A549 (cell line): ENCODE measurements around the gene KRT71. TPM values are rescaled to one million over a fixed set of nuclear protein-coding genes. Genes with fewer than 3 reads are reported as not detected.

Source experiments
- ATAC-seq, 2 experiments: fragments of 200-7000 bp in 1 of 2; fragments of >200 bp in 1 of 2; cut with Nextera tagmentation in 1 of 2; cut with Tn5 transposase in 1 of 2; 3 replicates each; pipeline versions ENCODE4 v1.8.0 to v1.9.1; 2018 to 2020; ENCODE audit warnings: mild to moderate bottlenecking in 1 of 2, moderate library complexity in 1 of 2
- CTCF ChIA-PET: fragments of 300-600 bp; sonication (Branson Sonifier 250); formaldehyde crosslinking; extraction: SDS; loops from one replicate; lab custom pipeline; 2021; ENCODE audit warnings: antibody characterized with exemption, inconsistent platforms; lab: Yijun Ruan, JAX
- POLR2A ChIA-PET: fragments of 350-600 bp; formaldehyde crosslinking; extraction: SDS; loops from one replicate; lab custom pipeline; 2021; ENCODE audit warnings: antibody characterized with exemption, inconsistent platforms; lab: Yijun Ruan, JAX
- DNase-seq, 2 experiments: peaks; one replicate each; pipeline versions ENCODE4 v3.0.0 to v3.0.0-alpha.2; 2011 to 2016; ENCODE audit warnings: low read depth in 1 of 2, low spot score in 1 of 2
- FAIRE-seq: peaks from 2 replicates; lab custom pipeline; 2011; peaks lifted over from hg19 to GRCh38; lab: Jason Lieb, UNC
- H3K27ac ChIP-seq, 2 experiments: fragments of >200 bp; sonication (Bioruptor Twin); formaldehyde crosslinking; 3 replicates each; pipeline ENCODE4 v1.5.1; 2016 to 2017
- H3K4me1 ChIP-seq: fragments of >200 bp; sonication (Bioruptor Twin); formaldehyde crosslinking; 3 replicates; pipeline ENCODE4 v1.6.1; 2016
- H3K4me2 ChIP-seq: fragments of >200 bp; sonication (Bioruptor Twin); formaldehyde crosslinking; 3 replicates; pipeline ENCODE4 v1.6.1; 2016
- H3K4me3 ChIP-seq: fragments of >200 bp; sonication (Bioruptor Twin); formaldehyde crosslinking; 3 replicates; pipeline ENCODE4 v1.5.1; 2016
- H3K9me3 ChIP-seq: fragments of >200 bp; sonication (Bioruptor Twin); formaldehyde crosslinking; 3 replicates; pipeline ENCODE4 v1.6.1; 2016
- BCL3 ChIP-seq: fragments of >200 bp; sonication (Bioruptor Twin); formaldehyde crosslinking; IDR thresholded peaks from 3 replicates; pipeline ENCODE4 v1.6.1; 2016
- CBX2 ChIP-seq: fragments of 200-600 bp; sonication (generic); IDR thresholded peaks from 2 replicates; pipeline ENCODE4 v1.6.1; 2016; ENCODE audit warnings: low read depth, mild to moderate bottlenecking, borderline replicate concordance
- CBX8 ChIP-seq: fragments of 200-600 bp; sonication (generic); IDR thresholded peaks from 2 replicates; pipeline ENCODE4 v1.6.1; 2016
- CEBPB ChIP-seq, 2 experiments: fragments of >200 bp in 1 of 2; sonication (Bioruptor Twin) in 1 of 2; formaldehyde crosslinking in 1 of 2; IDR thresholded peaks; 2 replicates each; pipeline ENCODE4 v1.6.1; 2012 to 2016
- CHD4 ChIP-seq: fragments of 200-600 bp; sonication (generic); IDR thresholded peaks from 2 replicates; pipeline ENCODE4 v1.6.1; 2016; ENCODE audit warnings: antibody characterized with exemption, mild to moderate bottlenecking, borderline replicate concordance
- E2F6 ChIP-seq: IDR thresholded peaks from 2 replicates; pipeline ENCODE4 v1.6.1; 2012; ENCODE audit warnings: low read depth, borderline replicate concordance
- EHF ChIP-seq: fragments of 250-450 bp; sonication (Bioruptor Pico); IDR thresholded peaks from 2 replicates; pipeline ENCODE4 v1.5.0; 2020; ENCODE audit warnings: mild to moderate bottlenecking
- EP300 ChIP-seq, 2 experiments: fragments of >200 bp; sonication (Bioruptor Twin); formaldehyde crosslinking; IDR thresholded peaks; 2 replicates in 1 of 2; 3 replicates in 1 of 2; pipeline ENCODE4 v1.6.1; 2016 to 2017
- FOSB ChIP-seq: fragments of 250-450 bp; sonication (Bioruptor Pico); IDR thresholded peaks from 2 replicates; pipeline ENCODE4 v1.5.0; 2020; ENCODE audit warnings: mild to moderate bottlenecking, moderate library complexity
- FOSL2 ChIP-seq, 2 experiments: fragments of 450-650 bp in 1 of 2; fragments of >200 bp in 1 of 2; sonication (Bioruptor Twin) in 1 of 2; formaldehyde crosslinking; IDR thresholded peaks; 2 replicates each; pipeline versions ENCODE4 v1.5.0 to v1.6.1; 2016 to 2020; ENCODE audit warnings: mild to moderate bottlenecking in 1 of 2, moderate library complexity in 1 of 2
- HES2 ChIP-seq: fragments of >200 bp; sonication (Bioruptor Twin); formaldehyde crosslinking; IDR thresholded peaks from 2 replicates; pipeline ENCODE4 v1.6.1; 2016
- HMGXB4 ChIP-seq: fragments of 250-450 bp; sonication (Bioruptor Pico); IDR thresholded peaks from 2 replicates; pipeline ENCODE4 v1.5.0; 2021; ENCODE audit warnings: mild to moderate bottlenecking, moderate library complexity, borderline replicate concordance
- HOXA7 ChIP-seq: fragments of 250-450 bp; sonication (Bioruptor Pico); IDR thresholded peaks from 2 replicates; pipeline ENCODE4 v1.5.0; 2020; ENCODE audit warnings: mild to moderate bottlenecking, moderate library complexity
- HOXB5 ChIP-seq: fragments of 250-450 bp; sonication (Bioruptor Pico); IDR thresholded peaks from 2 replicates; pipeline ENCODE4 v1.5.0; 2020; ENCODE audit warnings: mild to moderate bottlenecking, moderate library complexity
- MAX ChIP-seq: IDR thresholded peaks from 2 replicates; pipeline ENCODE4 v1.6.1; 2012
- MAZ ChIP-seq: fragments of 150-350 bp; IDR thresholded peaks from 2 replicates; pipeline ENCODE4 v1.6.1; 2014; ENCODE audit warnings: antibody characterized with exemption, low read depth, low read length, borderline replicate concordance
- MYC ChIP-seq: IDR thresholded peaks from 2 replicates; pipeline ENCODE4 v1.6.1; 2012; ENCODE audit warnings: mild to moderate bottlenecking, inconsistent platforms, low read length, improper control_type of control experiment, borderline replicate concordance
- POLR2A ChIP-seq: IDR thresholded peaks from 2 replicates; pipeline ENCODE4 v1.6.1; 2012; ENCODE audit warnings: mild to moderate bottlenecking, low read length
- POLR2AphosphoS2 ChIP-seq: conservative IDR thresholded peaks from 2 replicates; pipeline ENCODE4 v1.6.1; 2012; ENCODE audit warnings: low read length, improper control_type of control experiment, inconsistent platforms
- RAD21 ChIP-seq, 2 experiments: fragments of >200 bp in 1 of 2; sonication (Bioruptor Twin) in 1 of 2; formaldehyde crosslinking in 1 of 2; IDR thresholded peaks in 1 of 2; conservative IDR thresholded peaks in 1 of 2; 2 replicates in 1 of 2; 3 replicates in 1 of 2; pipeline ENCODE4 v1.6.1; 2012 to 2018; ENCODE audit warnings: inconsistent platforms in 1 of 2
- RARB ChIP-seq: fragments of 250-450 bp; sonication (Bioruptor Pico); IDR thresholded peaks from 2 replicates; pipeline ENCODE4 v1.8.0; 2021; ENCODE audit warnings: mild to moderate bottlenecking, moderate library complexity
- RCOR1 ChIP-seq: fragments of 150-350 bp; IDR thresholded peaks from 2 replicates; pipeline ENCODE4 v1.6.1; 2014; ENCODE audit warnings: antibody characterized with exemption, low read length, low read depth
- RNF2 ChIP-seq: fragments of 200-600 bp; sonication (generic); IDR thresholded peaks from 2 replicates; pipeline ENCODE4 v1.6.1; 2016; ENCODE audit warnings: low read depth, mild to moderate bottlenecking, antibody characterized with exemption, moderate library complexity, borderline replicate concordance
- SREBF2 ChIP-seq: fragments of 450-650 bp; IDR thresholded peaks from 2 replicates; pipeline ENCODE4 v1.6.1; 2014; ENCODE audit warnings: mild to moderate bottlenecking, moderate library complexity
- TFCP2L1 ChIP-seq: fragments of 250-450 bp; sonication (Bioruptor Pico); IDR thresholded peaks from 2 replicates; pipeline ENCODE4 v1.5.0; 2021; ENCODE audit warnings: mild to moderate bottlenecking
- USF2 ChIP-seq: fragments of 450-650 bp; IDR thresholded peaks from 2 replicates; pipeline ENCODE4 v1.6.1; 2014; ENCODE audit warnings: antibody characterized with exemption
- ZNF302 ChIP-seq: fragments of 250-450 bp; sonication (Bioruptor Pico); IDR thresholded peaks from 2 replicates; pipeline ENCODE4 v1.9.0; 2021; ENCODE audit warnings: inconsistent platforms, mild to moderate bottlenecking, moderate library complexity
- ZSCAN20 ChIP-seq: fragments of 250-450 bp; sonication (Bioruptor Pico); IDR thresholded peaks from 2 replicates; pipeline ENCODE4 v1.8.0; 2022; ENCODE audit warnings: mild to moderate bottlenecking, moderate library complexity
- WGBS: methylation state at CpG from one replicate; pipeline ENCODE4 v1.1.6; 2017; ENCODE audit errors: missing lambda C conversion rate; 5-methylcytosine and 5-hydroxymethylcytosine counted together
- polyA plus RNA-seq, 4 experiments: library from polyadenylated mRNA; depleted of rRNA in 3 of 4; stranded (reverse); fragments of >200 nt; fragmentation: RNase III in 1 of 4; extraction: RNeasy Plus Mini Kit Qiagen cat#74134 plus additional on column Dnase treatment in 1 of 4; gene quantifications; 2 replicates in 3 of 4; 3 replicates in 1 of 4; pipeline ENCODE4 v1.2.3, GENCODE V29; 2011 to 2017

Gene KRT71
- polyA plus RNA-seq, 2 of the 4 experiments (the other 2 are of a cell fraction): not detected

- no peak for TF ChIP-seq E2F6
Observed at GRCh38 chr12:52601671-52602070, 48.7 kb upstream of the KRT71 start (continued).

- no peaks in the 10 kb centered on the region for H3K4me1 ChIP-seq
- CTCF ChIA-PET: no interaction called here
- POLR2A ChIA-PET: no interaction called here
- no peak within 1 kb of the TSS for H3K4me2 ChIP-seq
- WGBS: 86% methylated on average over 48 of the region's 48 CpGs
- FAIRE-seq: no peak
- no peak for DNase-seq
- no peak within 1 kb of the TSS for H3K4me3 ChIP-seq
- no peaks in the 10 kb centered on the region for H3K9me3 ChIP-seq
- TF ChIP-seq HOXA7 (CRISPR knock-in tag): no peak
- TF ChIP-seq FOSB (CRISPR knock-in tag): no peak
- TF ChIP-seq RCOR1: no peak
- TF ChIP-seq CBX8: no peak
- no peak for TF ChIP-seq MAX
- TF ChIP-seq RNF2: no peak
- TF ChIP-seq MYC: no peak
- no peak for TF ChIP-seq ZSCAN20 (CRISPR knock-in tag)
- no peak for TF ChIP-seq RAD21 (conservative IDR thresholded peaks at IDR 0.05 in 1 of 2, IDR thresholded peaks at IDR 0.05 in 1 of 2)
- no peak for TF ChIP-seq USF2
- no peak for TF ChIP-seq BCL3
- TF ChIP-seq CHD4: no peak
- no peak for TF ChIP-seq EHF
- TF ChIP-seq EP300 (IDR thresholded peaks at IDR 0.05): no peak
- no peak for TF ChIP-seq SREBF2
- TF ChIP-seq FOSL2 (IDR thresholded peaks at IDR 0.05): no peak
- no peak for TF ChIP-seq FOSL2 (CRISPR knock-in tag; IDR thresholded peaks at IDR 0.05)
- no peak for TF ChIP-seq RARB
- TF ChIP-seq HOXB5: no peak
- TF ChIP-seq, all 56 proteins: peak for 0
- H3K27ac ChIP-seq: no peak within 1 kb of the TSS
- ATAC-seq: no peak
Observed at GRCh38 chr12:52600941-52601481, 48.1 kb upstream of the KRT71 start, which contains the start of gene KRT72. KRT72 (minus strand) TSS chr12:52601463; CDS start chr12:52601452, 11 bp downstream.

- TF ChIP-seq ZNF302 (CRISPR knock-in tag) (no peak), BCL3 (no peak), MAZ (no peak), CBX2 (no peak), CEBPB (IDR thresholded peaks at IDR 0.05) (no peak), POLR2A (no peak), RCOR1 (no peak), HMGXB4 (CRISPR knock-in tag) (no peak), USF2 (no peak), EP300 (IDR thresholded peaks at IDR 0.05) (no peak), RNF2 (no peak), HES2 (no peak), TFCP2L1 (CRISPR knock-in tag) (no peak), POLR2AphosphoS2 (no peak)
- ATAC-seq (no peak), FAIRE-seq (no peak), DNase-seq (no peak)
- 69% methylated on average over 12 of the region's 12 CpGs for WGBS
- no peak overlapping the region for H3K4me2 ChIP-seq
- peaks cover 3% of the 10 kb centered on the region; the same call in 1 of the 3 replicates for H3K4me1 ChIP-seq
- CTCF ChIA-PET: no interaction called here
- H3K27ac ChIP-seq: no peak overlapping the region
- no peak overlapping the region for H3K4me3 ChIP-seq
- no peaks in the 10 kb centered on the region for H3K9me3 ChIP-seq
- POLR2A ChIA-PET: no interaction called here
Observed at GRCh38 chr12:52600475-52600874, 47.5 kb upstream of the KRT71 start.
